ENCODE results near the gene MRPL28. TPM values are rescaled to one million over a fixed set of nuclear protein-coding genes. Genes with fewer than 3 reads are reported as not detected.

MRPL28 gene
- total RNA-seq, 1 donor from 2014 or later = 80.4 TPM

GRCh38 chr16:369275-369865 is 968 bp downstream of the MRPL28 start:
- Mint-ChIP-seq H3K4me3 (peak overlapping the region; percentile 84), H3K27me3 (ENCODE audit: low read depth) (peaks cover 4% of the 10 kb centered on the region), H3K27ac (ENCODE audit: unreplicated experiment) (no peak overlapping the region), H3K9me3 (no peaks in the 10 kb centered on the region), H3K4me1 (peaks cover 9% of the 10 kb centered on the region), H3K36me3 (ENCODE audit: low read depth) (no peaks in the 10 kb centered on the region)
- no peak for TF ChIP-seq CTCF (conservative IDR thresholded peaks at IDR 0.05)
- DNase-seq (ENCODE audit: low read depth, low spot score) = no peak

GRCh38 chr16:368388-369158 is 1.8 kb downstream of the MRPL28 start:
- no peaks in the 10 kb centered on the region for H3K36me3 Mint-ChIP-seq (ENCODE audit: low read depth)
- H3K4me3 Mint-ChIP-seq = peak overlapping the region; percentile 84
- H3K27ac Mint-ChIP-seq (ENCODE audit: unreplicated experiment) = no peak overlapping the region
- no peak for DNase-seq (ENCODE audit: low read depth, low spot score)
- H3K9me3 Mint-ChIP-seq = no peaks in the 10 kb centered on the region
- peaks cover 9% of the 10 kb centered on the region for H3K4me1 Mint-ChIP-seq
- TF ChIP-seq CTCF (conservative IDR thresholded peaks at IDR 0.05) = no peak
- H3K27me3 Mint-ChIP-seq (ENCODE audit: low read depth) = peaks cover 4% of the 10 kb centered on the region

GRCh38 chr16:367333-367903 is 2.9 kb downstream of the MRPL28 start:
- Mint-ChIP-seq H3K27ac (ENCODE audit: unreplicated experiment) (no peak overlapping the region), H3K4me3 (peak overlapping the region; percentile 67), H3K27me3 (ENCODE audit: low read depth) (peaks cover 4% of the 10 kb centered on the region), H3K36me3 (ENCODE audit: low read depth) (no peaks in the 10 kb centered on the region), H3K9me3 (no peaks in the 10 kb centered on the region), H3K4me1 (peaks cover 9% of the 10 kb centered on the region)
- no peak for DNase-seq (ENCODE audit: low read depth, low spot score)
- no peak for TF ChIP-seq CTCF (conservative IDR thresholded peaks at IDR 0.05)

- H3K4me1 Mint-ChIP-seq = peaks cover 14% of the 10 kb centered on the region
- peaks cover 9% of the 10 kb centered on the region for H3K27me3 Mint-ChIP-seq (ENCODE audit: low read depth)
- H3K27ac Mint-ChIP-seq (ENCODE audit: unreplicated experiment) = no peak overlapping the region
- no peak for DNase-seq (ENCODE audit: low read depth, low spot score)
- H3K36me3 Mint-ChIP-seq (ENCODE audit: low read depth) = no peaks in the 10 kb centered on the region
- peak overlapping the region; percentile 67 for H3K4me3 Mint-ChIP-seq
- no peaks in the 10 kb centered on the region for H3K9me3 Mint-ChIP-seq
- TF ChIP-seq CTCF (conservative IDR thresholded peaks at IDR 0.05) = no peak
Observed at GRCh38 chr16:366476-366875, 3.9 kb downstream of the MRPL28 start.

- no peak for DNase-seq (ENCODE audit: low read depth, low spot score)
- Mint-ChIP-seq H3K27ac (ENCODE audit: unreplicated experiment) (no peak overlapping the region), H3K36me3 (ENCODE audit: low read depth) (no peaks in the 10 kb centered on the region), H3K27me3 (ENCODE audit: low read depth) (peaks cover 5% of the 10 kb centered on the region), H3K9me3 (no peaks in the 10 kb centered on the region), H3K4me3 (peak overlapping the region; percentile 15), H3K4me1 (peaks cover 7% of the 10 kb centered on the region)
- no peak for TF ChIP-seq CTCF (conservative IDR thresholded peaks at IDR 0.05)
Observed at GRCh38 chr16:364595-365491, 5.5 kb downstream of the MRPL28 start.

Measured in neural crest cell (in vitro differentiated cells).